Measurements from ENCODE around the gene SRGAP2B.
"Not testable (repeated sequence)": the region's sequence is repeated elsewhere in the genome, so short reads cannot be mapped to it uniquely, and the experiment has no call there.

DNA sequence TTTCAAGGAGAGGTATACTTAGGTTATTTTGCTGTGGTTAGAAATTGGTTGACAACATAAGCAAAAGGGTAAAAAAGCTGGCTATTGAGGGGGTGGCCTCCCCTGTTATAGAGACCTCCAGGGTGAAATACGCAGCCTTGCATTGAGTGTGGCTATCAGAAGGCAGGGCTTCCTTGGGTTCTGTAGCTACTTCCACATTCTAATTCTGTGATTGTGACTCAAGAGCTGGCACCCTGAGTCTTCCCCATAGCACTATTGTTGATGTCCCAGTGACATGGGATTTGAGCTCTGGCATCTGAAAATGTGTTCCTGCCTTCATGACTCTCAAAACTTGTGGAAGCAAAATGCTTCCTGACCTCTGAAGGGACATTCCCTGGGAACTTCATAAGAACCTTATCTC lies 39.3 kb upstream of the SRGAP2B start:
- TF ChIP-seq, protein P1, sequence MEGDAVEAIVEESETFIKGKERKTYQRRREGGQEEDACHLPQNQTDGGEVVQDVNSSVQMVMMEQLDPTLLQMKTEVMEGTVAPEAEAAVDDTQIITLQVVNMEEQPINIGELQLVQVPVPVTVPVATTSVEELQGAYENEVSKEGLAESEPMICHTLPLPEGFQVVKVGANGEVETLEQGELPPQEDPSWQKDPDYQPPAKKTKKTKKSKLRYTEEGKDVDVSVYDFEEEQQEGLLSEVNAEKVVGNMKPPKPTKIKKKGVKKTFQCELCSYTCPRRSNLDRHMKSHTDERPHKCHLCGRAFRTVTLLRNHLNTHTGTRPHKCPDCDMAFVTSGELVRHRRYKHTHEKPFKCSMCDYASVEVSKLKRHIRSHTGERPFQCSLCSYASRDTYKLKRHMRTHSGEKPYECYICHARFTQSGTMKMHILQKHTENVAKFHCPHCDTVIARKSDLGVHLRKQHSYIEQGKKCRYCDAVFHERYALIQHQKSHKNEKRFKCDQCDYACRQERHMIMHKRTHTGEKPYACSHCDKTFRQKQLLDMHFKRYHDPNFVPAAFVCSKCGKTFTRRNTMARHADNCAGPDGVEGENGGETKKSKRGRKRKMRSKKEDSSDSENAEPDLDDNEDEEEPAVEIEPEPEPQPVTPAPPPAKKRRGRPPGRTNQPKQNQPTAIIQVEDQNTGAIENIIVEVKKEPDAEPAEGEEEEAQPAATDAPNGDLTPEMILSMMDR (IDR thresholded peaks at IDR 0.05; ENCODE audit: extremely low read depth in 1 of 2, insufficient read depth in 1 of 2, low read depth in 1 of 2, low read length in 2 of 2), result not testable (repeated sequence)
- TF ChIP-seq POLR2AphosphoS5 (IDR thresholded peaks at IDR 0.05; ENCODE audit: insufficient read depth, low read depth, low read length); POLR2A (IDR thresholded peaks at IDR 0.05; ENCODE audit: low read depth, low read length); EZH2 (IDR thresholded peaks at IDR 0.05; ENCODE audit: borderline replicate concordance, low read depth, low read length, severe bottlenecking); MYC (IDR thresholded peaks at IDR 0.05; ENCODE audit: low read depth, low read length): not testable (repeated sequence)
- TF ChIP-seq, protein P2, sequence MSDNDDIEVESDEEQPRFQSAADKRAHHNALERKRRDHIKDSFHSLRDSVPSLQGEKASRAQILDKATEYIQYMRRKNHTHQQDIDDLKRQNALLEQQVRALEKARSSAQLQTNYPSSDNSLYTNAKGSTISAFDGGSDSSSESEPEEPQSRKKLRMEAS (IDR thresholded peaks at IDR 0.05; ENCODE audit: insufficient read depth, insufficient read length), result not testable (repeated sequence)

Measured in endothelial cell of umbilical vein (primary cell).